Ectodermal cell (in vitro differentiated cells): Measurements from ENCODE around the gene MED8.
A peak's percentile ranks its signal among the peaks of the same experiment; 100 is the strongest.
"Not testable (repeated sequence)": the region's sequence is repeated elsewhere in the genome, so short reads cannot be mapped to it uniquely, and the experiment has no call there.

ENCODE experiments used
- H3K27ac ChIP-seq: 2 replicates; pipeline ENCODE4 v1.7.0; 2013; ENCODE audit warnings: mild to moderate bottlenecking, low read depth, low read length; ENCODE audit not compliant: insufficient read depth, poor library complexity, severe bottlenecking
- H3K27me3 ChIP-seq: 2 replicates; pipeline ENCODE4 v1.7.0; 2013; ENCODE audit warnings: mild to moderate bottlenecking, low read length; ENCODE audit not compliant: insufficient read depth, control insufficient read depth, poor library complexity, severe bottlenecking
- H3K36me3 ChIP-seq: one replicate; pipeline ENCODE4 v1.7.0; 2013; ENCODE audit warnings: low read length; ENCODE audit not compliant: control insufficient read depth, insufficient read depth
- H3K4me1 ChIP-seq: one replicate; pipeline ENCODE4 v1.7.0; 2013; ENCODE audit warnings: low read length; ENCODE audit not compliant: control insufficient read depth, insufficient read depth
- H3K4me3 ChIP-seq: 2 replicates; pipeline ENCODE4 v1.7.0; 2013; ENCODE audit warnings: low read depth, low read length, control low read depth; ENCODE audit not compliant: insufficient read depth
- H3K9me3 ChIP-seq: 2 replicates; pipeline ENCODE4 v1.7.0; 2013; ENCODE audit warnings: mild to moderate bottlenecking, low read length, moderate library complexity; ENCODE audit not compliant: control insufficient read depth
- WGBS, 2 experiments: methylation state at CpG; one replicate each; pipeline ENCODE4 v1.1.7; 2013; ENCODE audit warnings: missing lambda C conversion rate in 2 of 2; 5-methylcytosine and 5-hydroxymethylcytosine counted together

MED8 gene

GRCh38 chr1:43369779-43370178 is 19.8 kb downstream of the MED8 start:
- H3K27me3 ChIP-seq, H3K9me3 ChIP-seq, H3K36me3 ChIP-seq, H3K4me3 ChIP-seq, H3K27ac ChIP-seq: not testable (repeated sequence)
- WGBS, 2 experiments, result 89 to 99% methylated on average over 5 of the region's 6 CpGs
- peaks cover 19% of the 10 kb centered on the region for H3K4me1 ChIP-seq

- Histone ChIP-seq H3K9me3 (no peaks in the 10 kb centered on the region), H3K4me3 (peak overlapping the region; percentile 68), H3K4me1 (peaks cover 19% of the 10 kb centered on the region), H3K27me3 (no peaks in the 10 kb centered on the region), H3K27ac (peak overlapping the region; percentile 91), H3K36me3 (no peaks in the 10 kb centered on the region)
- WGBS, 2 experiments, result 36 to 43% methylated on average over 6 of the region's 6 CpGs
Observed at GRCh38 chr1:43368646-43369020, 21.0 kb downstream of the MED8 start.

- no peaks in the 10 kb centered on the region for H3K27me3 ChIP-seq
- WGBS, 2 experiments, result 1% methylated on average over 58 of the region's 58 CpGs
Observed at GRCh38 chr1:43367904-43368645, 21.5 kb downstream of the MED8 start, which contains the start of gene ELOVL1. Gene ELOVL1, minus strand, starts transcription at chr1:43368011. Its CDS starts 2,402 bp downstream, at chr1:43365609.

GRCh38 chr1:43367026-43367903 is 22.3 kb downstream of the MED8 start:
- peak overlapping the region; percentile 68 for H3K4me3 ChIP-seq
- no peaks in the 10 kb centered on the region for H3K9me3 ChIP-seq
- WGBS, 2 experiments, result 6% methylated on average over 48 of the region's 48 CpGs
- H3K36me3 ChIP-seq, result peaks cover 1% of the 10 kb centered on the region
- H3K27ac ChIP-seq, result no peak overlapping the region
- H3K27me3 ChIP-seq, result no peaks in the 10 kb centered on the region
- peaks cover 19% of the 10 kb centered on the region for H3K4me1 ChIP-seq

More at GRCh38 chr1:43367904-43368645, 21.5 kb downstream of the MED8 start, which contains the start of gene ELOVL1:
- no peaks in the 10 kb centered on the region for H3K9me3 ChIP-seq
- H3K27ac ChIP-seq, result peak within 1 kb of the TSS; percentile 91
- H3K4me1 ChIP-seq, result peaks cover 19% of the 10 kb centered on the region
- H3K4me3 ChIP-seq, result peak within 1 kb of the TSS; percentile 68
- H3K36me3 ChIP-seq, result no peaks in the 10 kb centered on the region

GRCh38 chr1:43366601-43367025 is 23.0 kb downstream of the MED8 start:
- no peaks in the 10 kb centered on the region for H3K9me3 ChIP-seq
- peak overlapping the region; percentile 68 for H3K4me3 ChIP-seq
- peaks cover 19% of the 10 kb centered on the region for H3K4me1 ChIP-seq
- no peak overlapping the region for H3K27ac ChIP-seq
- peaks cover 6% of the 10 kb centered on the region for H3K36me3 ChIP-seq
- WGBS, 2 experiments, result 18 to 19% methylated on average over 5 of the region's 5 CpGs
- H3K27me3 ChIP-seq, result no peaks in the 10 kb centered on the region

GRCh38 chr1:43366179-43366578 is 23.4 kb downstream of the MED8 start:
- H3K4me3 ChIP-seq, result peak overlapping the region; percentile 68
- peaks cover 11% of the 10 kb centered on the region for H3K36me3 ChIP-seq
- H3K4me1 ChIP-seq, result peaks cover 19% of the 10 kb centered on the region
- no peaks in the 10 kb centered on the region for H3K27me3 ChIP-seq
- H3K27ac ChIP-seq, result no peak overlapping the region
- H3K9me3 ChIP-seq, result no peaks in the 10 kb centered on the region
- 43 to 48% methylated on average over 11 of the region's 11 CpGs for WGBS, 2 experiments

GRCh38 chr1:43365678-43366077 is 23.9 kb downstream of the MED8 start:
- Histone ChIP-seq H3K4me1 (peaks cover 21% of the 10 kb centered on the region), H3K27me3 (no peaks in the 10 kb centered on the region), H3K27ac (no peak overlapping the region), H3K9me3 (no peaks in the 10 kb centered on the region), H3K4me3 (no peak overlapping the region), H3K36me3 (peaks cover 14% of the 10 kb centered on the region)
- 82 to 84% methylated on average over 2 of the region's 2 CpGs for WGBS, 2 experiments

GRCh38 chr1:43363935-43364525 is 25.6 kb downstream of the MED8 start:
- H3K27me3 ChIP-seq, result no peaks in the 10 kb centered on the region
- H3K4me1 ChIP-seq, result peaks cover 33% of the 10 kb centered on the region
- H3K9me3 ChIP-seq, result no peaks in the 10 kb centered on the region
- 84 to 87% methylated on average over 5 of the region's 5 CpGs for WGBS, 2 experiments
- peaks cover 18% of the 10 kb centered on the region for H3K36me3 ChIP-seq
- no peak overlapping the region for H3K4me3 ChIP-seq
- H3K27ac ChIP-seq, result no peak overlapping the region

GRCh38 chr1:43363283-43363934 is 26.2 kb downstream of the MED8 start:
- Histone ChIP-seq H3K36me3 (peaks cover 18% of the 10 kb centered on the region), H3K4me3 (no peak overlapping the region), H3K27me3 (no peaks in the 10 kb centered on the region), H3K27ac (no peak overlapping the region), H3K9me3 (no peaks in the 10 kb centered on the region), H3K4me1 (peaks cover 29% of the 10 kb centered on the region)
- 89 to 92% methylated on average over 9 of the region's 9 CpGs for WGBS, 2 experiments
